Kidney tubule cell (primary cell): ENCODE measurements around the gene EXD3.

Source experiments
- DNase-seq: peaks from one replicate; pipeline ENCODE4 v3.0.0-alpha.2; 2018; ENCODE audit warnings: low spot score

The EXD3 gene

DNA sequence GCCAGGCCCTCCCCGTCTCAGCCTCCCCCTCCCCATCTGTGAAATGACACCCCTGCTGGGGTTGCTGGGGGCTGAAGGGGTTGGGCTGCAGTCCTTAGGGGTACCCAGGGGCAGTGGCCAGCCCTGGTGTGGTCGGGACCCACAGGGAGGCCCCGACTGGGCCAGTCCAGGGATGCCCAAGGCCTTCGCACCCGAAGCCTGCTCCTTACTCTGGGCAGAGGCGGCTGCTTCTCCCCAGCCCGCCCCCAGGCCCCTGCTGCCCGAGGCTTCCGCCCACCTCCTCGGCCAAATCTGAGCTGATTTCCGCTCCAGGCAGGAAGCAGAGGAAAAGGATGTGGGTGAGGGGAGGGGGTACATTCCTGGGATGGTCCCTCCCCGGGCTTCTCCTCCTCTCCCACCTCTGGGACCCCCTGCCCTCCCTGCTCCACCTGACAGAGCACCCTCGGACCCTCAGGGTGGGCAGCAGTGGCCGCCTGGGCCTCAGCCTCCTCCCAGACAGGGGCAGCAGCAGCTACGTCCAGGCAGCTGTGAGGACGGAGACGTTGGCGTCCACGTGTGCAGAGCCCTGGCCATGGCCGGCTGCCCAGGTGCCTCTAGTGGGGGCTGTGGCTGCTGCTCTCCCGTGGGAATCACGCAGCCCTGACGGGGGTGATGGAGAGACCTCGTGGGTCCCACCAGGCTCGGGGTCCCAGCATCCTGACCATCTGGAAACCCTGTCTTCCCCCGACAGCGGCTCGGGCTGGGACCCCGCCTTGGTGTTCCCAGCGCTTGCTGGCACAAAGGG, 116.7 kb downstream of the EXD3 start:
- no peak for DNase-seq

DNA sequence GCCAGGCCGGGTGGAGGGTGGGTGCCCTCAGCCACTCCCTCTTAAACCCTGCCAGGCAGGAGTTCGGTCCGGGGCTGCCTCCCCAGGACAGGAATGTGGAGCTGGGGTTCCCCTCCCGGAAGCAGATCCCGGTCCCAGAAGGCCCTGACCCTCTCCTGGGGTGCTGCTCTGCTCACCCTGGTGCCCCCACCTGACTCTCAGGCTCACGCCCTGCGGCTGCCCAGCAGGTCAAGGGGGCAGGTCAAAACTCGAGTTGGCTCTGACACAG, 117.2 kb downstream of the EXD3 start:
- no peak for DNase-seq

DNA sequence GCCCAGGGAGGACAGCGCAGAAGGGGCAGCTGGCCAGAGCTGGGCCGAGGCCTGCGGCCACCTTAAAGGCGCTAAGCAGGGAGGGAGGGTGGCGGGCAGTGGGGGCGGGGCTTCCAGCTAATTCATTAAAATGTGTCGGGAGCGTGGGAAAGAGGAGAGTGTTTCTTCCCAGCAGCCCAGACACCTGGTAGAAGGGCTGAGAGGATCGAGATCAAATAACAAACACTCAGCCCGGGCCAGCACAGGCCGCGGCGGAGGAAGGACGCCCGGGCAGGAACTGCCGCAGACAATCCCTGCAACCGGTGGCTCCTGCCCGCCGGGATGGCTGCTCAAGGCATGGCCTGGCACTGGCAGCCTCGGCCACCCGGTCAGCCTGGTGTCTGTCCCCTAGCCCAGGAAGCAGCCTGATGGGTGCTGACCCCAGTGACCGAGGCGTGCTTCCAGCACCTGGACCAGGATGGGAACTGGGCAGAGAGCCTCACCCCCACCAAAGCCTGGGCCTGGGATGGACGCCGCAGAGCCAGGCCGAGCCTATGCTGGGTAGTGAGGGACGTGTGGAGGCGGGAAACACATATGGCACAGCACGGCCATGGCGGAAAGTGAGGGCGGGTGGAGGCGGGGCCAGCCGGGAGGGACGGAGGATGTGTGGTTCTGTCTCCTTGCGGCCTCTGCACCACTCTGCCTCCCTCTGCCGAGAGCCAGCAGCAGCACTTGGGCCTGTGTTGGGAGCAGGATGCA, 117.7 kb downstream of the EXD3 start:
- DNase-seq, result peak; percentile 71

DNA sequence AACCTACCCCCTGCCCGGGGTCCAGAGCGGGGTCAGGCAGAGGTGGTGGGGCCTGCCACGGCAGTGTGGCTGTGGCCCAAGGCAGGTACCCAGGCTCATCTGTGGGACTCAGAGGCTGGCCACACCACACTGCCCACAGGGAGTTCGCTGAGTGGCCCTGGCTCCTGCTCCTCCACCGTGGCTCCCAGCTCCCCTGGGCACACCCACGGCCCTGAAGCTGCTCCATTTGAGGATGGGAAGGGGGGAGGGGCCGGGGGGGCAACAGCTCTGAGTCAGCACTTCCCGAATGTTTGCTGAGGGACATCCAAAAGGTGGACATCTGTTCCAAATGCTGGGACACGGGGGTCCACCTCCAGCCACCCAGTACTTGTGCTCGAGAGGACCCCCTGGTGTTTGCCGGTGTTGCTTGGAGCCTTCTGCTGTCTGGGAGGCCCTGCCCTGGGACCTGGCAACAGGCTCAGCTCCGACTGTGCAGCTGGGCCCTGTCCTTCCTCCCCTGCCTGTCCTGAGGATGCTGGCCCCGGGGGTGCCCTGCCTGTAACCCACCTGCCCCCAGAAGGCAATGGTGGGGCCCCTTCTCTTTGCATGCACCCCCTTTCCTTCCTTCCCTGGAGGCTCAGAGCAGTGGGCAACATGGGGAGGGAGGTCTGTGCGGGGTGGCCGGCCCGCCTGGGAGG, 118.4 kb downstream of the EXD3 start:
- DNase-seq, result no peak

DNA sequence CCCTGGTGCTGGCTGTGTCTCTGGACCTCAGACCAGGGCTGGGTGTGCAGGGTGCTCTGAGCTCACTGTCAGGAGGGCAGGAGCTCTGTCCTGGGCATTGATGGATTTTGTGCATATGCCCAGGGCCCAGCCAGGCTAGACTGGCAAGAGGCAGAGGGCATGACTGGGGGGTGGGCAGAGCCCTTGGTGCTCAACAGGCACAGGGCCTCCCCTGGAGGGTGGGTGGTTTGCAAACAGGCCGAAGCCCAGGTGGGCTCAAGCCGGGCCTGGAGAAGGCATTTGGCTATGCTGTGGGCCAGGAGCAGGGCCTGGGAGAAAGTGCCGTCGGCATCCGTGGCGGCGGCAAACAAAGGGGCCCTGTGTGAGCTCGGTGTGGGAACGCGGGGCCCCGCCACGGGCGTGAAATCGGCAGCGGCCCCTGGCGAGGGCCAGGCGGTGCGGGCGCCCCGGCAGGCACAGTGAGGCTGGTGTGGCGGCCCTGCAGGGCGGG, 119.0 kb downstream of the EXD3 start:
- no peak for DNase-seq

DNA sequence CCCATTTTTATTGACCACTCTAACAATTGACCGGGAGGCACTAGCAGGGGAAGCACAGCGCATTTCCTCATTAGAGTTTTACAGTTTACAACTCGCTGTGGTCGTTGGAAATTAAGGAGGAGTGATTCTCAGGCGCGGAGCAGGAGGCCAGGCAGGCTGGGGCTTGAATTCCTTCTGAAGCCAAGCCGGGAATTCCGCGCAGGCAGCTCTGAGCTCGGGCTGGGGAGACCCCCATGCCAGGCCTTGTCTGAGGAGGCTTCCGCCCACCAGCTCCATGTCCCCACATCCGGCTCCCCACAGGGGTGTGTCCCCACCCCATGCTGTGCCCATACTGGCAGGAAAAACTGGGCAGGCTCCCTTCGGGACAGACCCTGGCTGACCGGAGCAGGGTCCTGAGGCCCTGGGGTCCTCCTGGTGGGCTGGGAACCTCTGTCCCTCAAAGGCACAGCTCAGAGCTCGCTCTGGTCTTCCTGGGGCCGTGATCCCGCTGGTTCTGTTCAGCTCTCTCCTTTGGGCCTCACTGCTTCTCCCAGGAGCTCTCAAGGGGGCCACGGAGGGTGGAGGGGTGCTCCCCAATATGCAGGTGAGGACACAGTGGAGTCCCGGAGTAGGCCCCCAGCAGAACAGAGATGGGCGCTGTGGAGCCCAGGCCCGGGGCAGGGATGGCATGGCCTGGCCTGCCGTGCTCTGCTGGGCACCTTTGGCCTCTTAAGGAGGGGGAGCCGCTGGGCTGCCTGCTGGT, 119.6 kb downstream of the EXD3 start:
- no peak for DNase-seq

DNA sequence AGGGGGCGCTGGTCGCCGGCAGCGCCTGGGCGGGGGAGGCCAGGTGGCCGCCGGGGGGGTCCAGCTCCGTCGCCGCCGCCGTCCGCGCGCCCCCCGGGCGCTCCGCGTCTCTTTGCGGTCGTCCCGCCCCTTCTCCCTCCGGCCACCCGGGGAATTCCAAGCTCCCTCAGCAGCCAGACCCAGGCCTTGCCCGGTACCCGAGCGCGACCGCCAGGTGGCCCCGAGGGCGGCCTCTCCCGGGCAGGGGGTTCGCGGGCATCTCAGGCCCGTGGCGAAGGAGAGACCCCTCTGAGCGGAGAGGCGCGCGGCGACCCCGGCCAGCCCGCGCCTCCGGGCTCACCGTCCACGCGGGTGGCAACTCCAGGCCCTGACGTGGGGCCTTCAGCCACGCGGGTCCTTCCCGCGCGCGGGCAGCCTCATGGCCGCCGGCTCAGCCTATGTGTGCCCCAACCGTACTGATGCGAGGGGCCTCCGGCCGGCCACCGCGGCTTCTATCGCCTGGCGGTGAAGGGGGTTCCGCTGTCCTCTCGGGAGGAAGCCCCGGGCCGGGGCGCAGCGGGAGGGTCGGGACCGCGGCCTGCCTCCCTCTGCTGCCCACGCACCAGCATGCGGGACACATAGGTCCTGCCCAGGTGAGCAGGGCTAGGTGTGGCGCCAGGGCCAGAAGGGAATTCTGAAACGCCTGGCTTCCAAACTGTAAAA, 120.4 kb downstream of the EXD3 start:
- DNase-seq, result peak; percentile 83

DNA sequence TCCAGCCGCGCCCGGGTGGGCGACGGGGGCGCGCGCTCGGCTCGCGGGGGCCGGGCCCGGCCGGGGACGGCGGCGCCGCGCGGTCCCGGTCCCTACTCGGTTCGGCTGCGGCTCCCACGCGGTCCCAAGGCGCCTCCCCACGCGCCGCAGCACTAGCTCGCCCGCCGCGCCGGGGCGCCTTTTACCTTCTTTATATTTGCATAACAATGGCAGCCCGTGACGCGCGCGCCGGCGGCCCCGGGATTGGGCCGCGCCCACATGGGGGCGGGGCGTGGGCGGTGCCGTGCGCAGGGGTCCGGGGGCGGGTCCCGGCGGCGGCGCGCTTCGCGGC, 120.9 kb downstream of the EXD3 start, which contains the start of gene NRARP:
TSS of gene NRARP (minus strand) at position 154 of the 331 bp plus-strand sequence. CDS start 343 bp downstream, outside the sequence.
- peak; percentile 89 for DNase-seq

DNA sequence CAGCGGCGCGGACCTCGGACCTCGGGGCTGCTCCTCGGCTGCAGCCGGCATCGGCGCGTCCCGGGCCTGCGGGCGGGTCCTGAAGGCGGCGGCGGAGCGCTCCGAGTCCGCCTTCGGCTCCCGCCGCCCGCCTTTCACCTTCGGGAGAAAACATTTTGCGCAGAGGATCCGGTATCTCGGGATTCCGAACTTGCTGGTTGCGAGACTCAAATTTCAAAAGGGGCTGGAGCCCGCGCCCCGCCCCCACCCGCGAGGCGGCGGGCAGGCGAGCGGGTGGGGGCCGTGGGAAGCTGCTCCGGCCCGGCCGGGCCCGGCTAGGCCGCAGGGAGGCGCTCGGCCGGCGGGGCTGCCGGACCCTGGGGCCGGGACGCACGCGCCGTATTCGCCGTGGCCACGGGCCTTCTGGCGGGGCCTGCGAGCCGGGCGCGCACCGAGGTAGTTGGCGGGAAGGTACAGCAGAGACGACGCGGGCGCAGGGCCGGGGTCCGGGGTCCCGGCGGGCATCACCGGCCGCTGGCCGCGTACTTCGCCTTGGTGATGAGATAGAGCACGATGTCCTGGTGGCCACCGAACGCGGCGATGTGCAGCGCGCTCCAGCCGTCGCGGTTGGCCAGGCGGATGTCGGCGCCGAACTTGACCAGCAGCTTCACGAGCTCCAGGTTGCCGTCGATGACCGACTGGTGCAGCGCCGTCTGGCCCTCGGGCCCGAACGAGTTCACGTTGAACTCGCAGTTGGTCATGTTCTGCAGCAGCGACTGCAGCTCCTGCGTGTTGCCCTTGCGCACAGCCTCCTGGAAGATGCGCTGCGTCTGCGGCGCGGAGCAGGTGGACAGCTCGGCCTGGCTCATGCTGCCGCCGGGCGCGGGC, 121.6 kb downstream of the EXD3 start:
- peak; percentile 50 for DNase-seq

DNA sequence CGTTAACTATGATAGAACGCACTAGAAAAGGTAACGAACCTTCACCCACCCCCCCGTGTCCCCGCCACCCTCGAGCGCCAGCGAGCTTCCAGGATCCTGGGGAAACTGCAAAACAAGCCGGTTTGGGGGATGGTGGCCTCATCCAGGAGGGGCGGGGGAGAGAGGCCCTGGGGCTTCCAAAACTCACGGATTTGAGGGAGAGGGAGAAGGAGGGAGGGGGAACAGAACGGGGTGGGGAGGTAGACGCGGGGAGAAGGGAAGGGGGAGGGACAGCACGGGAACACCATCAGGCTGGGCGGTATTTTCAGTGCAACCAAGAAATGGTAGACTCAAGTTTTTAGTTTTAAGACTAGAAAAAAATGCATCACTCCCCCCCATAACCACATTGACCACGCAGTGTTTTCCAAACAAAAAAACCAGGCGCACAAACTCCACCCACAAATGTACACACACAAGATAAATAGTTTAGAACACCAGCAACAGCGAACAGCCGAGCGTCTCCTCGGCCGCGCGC, 122.3 kb downstream of the EXD3 start:
- no peak for DNase-seq

DNA sequence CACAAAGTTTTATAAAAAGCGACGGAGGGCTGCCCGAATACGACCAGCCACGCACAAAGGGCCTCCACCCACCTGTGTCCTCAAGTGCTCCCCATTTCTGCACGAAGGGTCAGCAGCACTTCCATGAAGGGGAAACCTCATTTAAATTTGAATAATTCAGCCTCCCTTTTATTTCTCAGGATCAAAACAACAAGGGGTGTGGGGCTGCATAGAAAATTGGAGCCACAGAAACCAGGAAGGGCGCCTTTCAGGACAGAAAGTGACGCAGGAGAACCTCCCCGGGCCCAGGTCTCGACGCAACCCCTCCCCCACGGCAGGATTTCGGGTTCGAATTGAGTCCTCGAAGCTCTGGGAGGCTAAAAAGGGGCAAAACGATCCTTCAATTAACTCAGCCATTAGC, 123.0 kb downstream of the EXD3 start:
- DNase-seq, result no peak

DNA sequence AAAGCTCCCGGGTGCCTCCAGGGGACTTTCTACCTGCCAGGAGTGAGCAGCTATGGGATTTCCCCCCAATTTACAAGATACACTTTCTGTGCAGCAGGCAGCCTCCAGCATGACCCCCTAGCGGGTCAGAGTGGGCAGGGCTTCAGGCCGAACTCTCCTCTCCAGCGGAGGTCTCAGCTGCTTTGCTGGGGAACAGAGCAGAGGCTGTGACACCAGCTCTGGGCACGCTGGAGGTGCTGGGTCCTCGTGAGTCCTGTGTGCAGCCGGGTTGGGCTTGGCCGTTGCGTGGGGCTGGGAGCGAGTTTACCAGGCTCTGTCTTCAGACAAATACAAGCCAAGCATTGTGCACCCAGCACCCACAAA, 123.8 kb downstream of the EXD3 start:
- DNase-seq, result no peak

DNA sequence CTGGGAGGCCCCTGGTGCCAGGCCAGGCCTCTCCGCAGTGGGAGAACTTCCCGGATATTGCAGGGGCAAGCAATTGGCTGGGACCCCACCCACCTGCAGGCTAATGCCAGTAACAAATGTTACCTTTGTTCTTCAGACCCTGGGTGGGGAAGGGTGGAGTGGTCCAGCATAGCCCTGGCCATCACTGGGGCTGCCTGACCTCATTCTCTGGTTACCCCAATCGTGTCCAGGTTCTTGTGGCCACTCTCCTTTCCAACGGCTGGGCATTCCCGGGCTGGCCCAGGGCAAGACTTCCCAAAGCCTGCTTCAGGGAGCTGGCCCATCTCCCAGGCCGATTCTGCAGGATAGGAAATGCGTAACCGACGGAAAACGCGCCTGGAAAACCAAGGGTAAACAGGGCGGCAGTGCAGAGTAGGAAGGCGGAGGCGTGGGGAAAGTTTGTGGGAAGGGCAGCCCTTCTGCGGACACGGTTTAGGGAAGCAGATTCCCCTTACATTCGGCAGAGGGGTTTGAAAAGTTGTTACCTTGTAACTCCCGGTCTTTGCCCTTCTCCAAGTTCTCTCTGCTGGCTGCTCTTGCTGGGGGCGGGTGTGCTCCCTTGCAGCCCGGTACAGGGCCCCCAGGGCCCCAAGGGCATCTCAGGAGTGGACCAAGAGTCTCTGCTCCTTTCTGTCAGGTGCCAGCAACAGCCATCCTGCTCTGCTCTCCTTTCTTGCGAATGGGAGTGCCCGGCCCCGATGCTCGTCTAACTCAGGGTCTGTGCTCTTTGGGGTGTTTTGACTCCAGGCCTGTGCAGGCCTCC, 124.4 kb downstream of the EXD3 start:
- no peak for DNase-seq

DNA sequence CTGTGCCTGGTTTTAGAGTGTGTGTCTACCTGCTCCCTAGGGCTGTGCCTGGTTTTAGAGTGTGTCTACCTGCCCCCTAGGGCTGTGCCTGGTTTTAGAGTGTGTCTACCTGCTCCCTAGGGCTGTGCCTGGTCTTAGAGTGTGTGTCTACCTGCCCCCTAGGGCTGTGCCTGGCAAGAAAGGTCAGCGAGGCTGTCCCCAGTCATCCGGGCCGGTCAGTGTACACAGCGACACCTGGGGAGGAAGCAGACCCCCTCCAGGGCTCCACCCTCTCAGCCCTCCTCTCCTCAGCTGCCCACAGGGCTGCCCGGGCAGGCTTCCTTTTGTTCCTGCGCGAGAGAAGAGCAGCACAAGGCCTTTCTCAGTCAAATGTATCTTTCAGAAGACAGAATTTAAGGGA, 125.0 kb downstream of the EXD3 start:
- no peak for DNase-seq

DNA sequence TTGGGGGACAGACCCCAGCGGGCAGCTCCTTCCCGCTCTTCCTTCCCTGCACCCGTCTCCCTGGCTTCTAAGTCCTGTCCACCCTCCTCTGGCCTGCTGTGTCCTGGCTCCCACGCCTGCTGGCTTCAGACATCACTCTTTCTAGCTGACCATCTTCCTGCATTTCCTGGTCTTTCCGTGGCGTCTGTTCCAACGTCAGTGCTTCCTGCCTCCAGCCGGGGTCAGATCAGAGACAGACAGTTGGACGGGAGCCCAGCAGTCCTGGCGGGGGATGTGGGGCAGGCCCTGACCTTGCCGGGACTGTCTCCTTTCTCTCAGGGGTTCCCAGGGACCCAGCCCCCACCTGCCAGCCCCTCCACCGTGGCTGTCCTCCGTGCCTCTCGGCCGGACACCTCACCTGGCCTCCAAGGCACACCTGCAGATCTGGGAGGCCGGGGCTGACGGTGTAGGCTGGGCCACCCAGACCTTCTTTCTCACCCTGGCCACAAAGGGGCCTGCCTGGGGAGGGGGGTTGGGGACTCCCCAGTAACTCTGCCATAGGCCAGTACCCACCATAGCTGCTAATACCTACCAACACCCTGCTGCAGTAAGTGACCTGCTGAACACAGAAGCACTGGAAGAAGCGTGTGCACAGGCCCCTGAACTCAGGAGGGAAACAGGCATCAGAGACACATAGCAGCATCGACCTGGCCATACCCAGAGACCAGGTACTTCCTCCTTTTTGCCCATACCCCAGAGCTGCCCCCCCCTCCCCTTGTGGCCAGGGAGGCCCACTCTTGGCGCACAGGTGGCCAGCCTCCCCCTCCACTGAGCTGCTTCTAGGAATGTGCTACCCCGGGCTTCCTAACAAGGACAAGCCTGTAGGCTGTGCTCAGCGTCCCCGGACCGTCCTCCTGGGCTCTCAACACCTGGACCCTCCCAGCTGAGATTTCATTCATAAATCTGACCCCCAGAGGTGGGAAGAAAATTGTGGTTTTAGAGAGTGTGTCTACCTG, 126.0 kb downstream of the EXD3 start:
- DNase-seq, result peak; percentile 39

DNA sequence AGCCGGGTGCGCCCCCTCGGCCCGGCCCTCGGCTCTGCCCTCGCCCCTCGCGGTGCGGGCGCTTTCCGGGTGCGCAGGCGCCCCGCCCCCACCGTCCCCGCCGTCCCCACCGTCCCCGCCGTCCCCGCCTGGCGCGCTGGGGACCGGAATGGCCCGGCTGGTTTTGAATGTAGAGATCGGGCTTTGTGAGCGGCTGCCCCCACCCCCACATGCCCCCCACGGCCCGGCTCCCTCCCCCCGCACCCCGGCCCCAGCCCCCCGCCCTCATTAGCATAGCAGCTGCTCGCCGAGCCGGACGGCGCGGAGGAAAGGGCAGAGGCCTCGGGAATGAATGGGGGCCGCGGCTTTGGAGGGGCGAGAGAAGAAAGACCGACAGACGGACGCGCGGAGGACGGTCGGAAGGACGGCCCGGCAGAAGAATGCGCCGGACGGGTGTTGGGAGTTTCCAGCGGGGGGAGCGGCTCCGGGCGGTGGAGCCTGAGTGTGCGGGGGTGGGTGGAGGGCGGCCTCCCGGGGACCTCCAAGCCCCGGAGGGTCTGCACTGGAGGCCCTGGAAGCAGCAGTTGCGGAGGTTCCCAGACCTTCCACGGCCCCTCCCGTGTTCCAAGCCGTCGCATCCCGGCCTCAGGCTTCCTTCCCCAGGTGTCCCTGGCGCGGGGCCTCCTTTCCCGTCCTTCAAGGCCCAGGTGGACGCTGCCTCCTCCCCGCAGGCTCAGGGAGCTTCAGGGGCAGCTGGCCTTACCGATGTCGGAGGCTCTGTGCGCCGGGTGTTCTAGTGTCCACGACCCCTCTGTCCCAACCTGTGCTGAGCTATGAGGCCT, 126.9 kb downstream of the EXD3 start:
- no peak for DNase-seq

DNA sequence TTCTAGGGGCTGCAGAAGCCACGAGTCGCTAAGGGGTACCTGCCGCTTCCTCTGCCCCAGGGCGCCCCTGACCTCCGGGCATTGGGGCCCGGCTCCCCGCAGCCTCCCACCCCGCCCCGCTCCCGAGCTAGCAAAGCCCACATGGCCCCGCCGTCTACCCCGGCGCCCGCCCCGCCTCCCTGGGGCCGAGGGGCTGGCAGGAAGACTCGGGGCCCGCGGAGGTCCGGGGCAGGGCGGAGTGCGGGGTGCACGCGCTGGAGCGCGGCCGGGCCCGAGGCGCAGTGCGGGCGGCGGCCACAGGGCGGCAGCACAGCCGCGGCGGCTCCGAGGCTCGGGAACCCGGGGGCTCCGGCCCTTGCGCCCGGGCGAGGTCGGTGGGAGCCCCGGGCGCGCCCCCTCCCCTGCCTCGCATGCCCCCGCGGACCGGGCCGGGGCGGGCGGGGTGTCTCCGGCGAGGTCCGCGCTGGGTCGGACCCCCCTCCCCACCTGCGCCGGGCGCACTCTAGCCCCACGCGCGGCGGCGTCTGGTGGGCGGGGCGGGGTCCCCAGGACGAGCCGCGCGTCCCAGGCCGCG, 127.6 kb downstream of the EXD3 start:
- DNase-seq, result peak; percentile 37
